ENCODE measurements around the gene NR0B2. TPM values are rescaled to one million over a fixed set of nuclear protein-coding genes. Genes with fewer than 3 reads are reported as not detected.

Gene NR0B2
- total and polyA plus RNA-seq, 10 of the 15 experiments (the other 5 are each of a cell fraction or from before 2014, with no cell fraction given) = not detected

- TF ChIP-seq SRF (IDR thresholded peaks at IDR 0.05; ENCODE audit: low read depth in 2 of 2, low read length in 2 of 2) (no peak), HDGF (IDR thresholded peaks at IDR 0.05) (no peak), PML (IDR thresholded peaks at IDR 0.05; ENCODE audit: low read length) (no peak), NR2C1 (IDR thresholded peaks at IDR 0.05) (no peak), ZBED1 (IDR thresholded peaks at IDR 0.05; ENCODE audit: borderline replicate concordance) (no peak), RELA (IDR thresholded peaks at IDR 0.05; ENCODE audit: borderline replicate concordance, partially characterized antibody) (no peak), IKZF2 (IDR thresholded peaks at IDR 0.05) (no peak), BACH1 (IDR thresholded peaks at IDR 0.05; ENCODE audit: borderline replicate concordance) (no peak), EED (IDR thresholded peaks at IDR 0.05; ENCODE audit: low read depth) (no peak), BRCA1 (IDR thresholded peaks at IDR 0.05; ENCODE audit: low read depth, low read length) (no peak), SIN3A (IDR thresholded peaks at IDR 0.05; ENCODE audit: low read depth, low read length) (no peak), SMAD5 (IDR thresholded peaks at IDR 0.05; ENCODE audit: low read depth) (no peak), CHD2 (IDR thresholded peaks at IDR 0.05; ENCODE audit: borderline replicate concordance, low read depth, low read length) (no peak), FOS (IDR thresholded peaks at IDR 0.05; ENCODE audit: borderline replicate concordance, extremely low read depth, insufficient read length) (no peak)
These were observed 34.0 kb downstream of the NR0B2 start (continued) for GRCh38 chr1:26879793-26880192.

GRCh38 chr1:26877326-26877725, 36.4 kb downstream of the NR0B2 start:
- ATAC-seq (no peak), DNase-seq (ENCODE audit: low read depth, low spot score) (no peak), FAIRE-seq (no peak)
- ChIA-PET SMC1A (ENCODE audit: uncharacterized antibody, unreplicated experiment) (interaction anchor here (0.6 to 3.7 kb wide), 8 partner anchors 10 to 275 kb away, joined by 3 to 22 read pairs (median 8); no protein-coding TSS in a partner anchor), POLR2A (interaction anchor here (1.0 kb wide), 1 partner anchor 57 kb away, joined by 3 read pairs; no protein-coding TSS in a partner anchor), RAD21 (ENCODE audit: unreplicated experiment) (interaction anchor here (0.9 to 2.9 kb wide), 3 partner anchors 10 to 275 kb away, joined by 3 to 13 read pairs (median 3); no protein-coding TSS in a partner anchor), CTCF (interaction anchor here (0.7 to 3.8 kb wide), 11 partner anchors 10 to 266 kb away, joined by 3 to 36 read pairs (median 6); no protein-coding TSS in a partner anchor)
- BruUV-seq (replicated peaks) = TSS peak; percentile 55
- no peaks in the 10 kb centered on the region for H4K20me1 ChIP-seq (ENCODE audit: control insufficient read depth, insufficient read depth)
- H3K4me2 ChIP-seq (ENCODE audit: control insufficient read depth, insufficient read depth) = no peak overlapping the region
- intact Hi-C loops (cut with micrococcal nuclease; ENCODE audit: unreplicated experiment) = loop anchor here (5.0 kb wide), 1 partner anchor 85 kb away; no protein-coding TSS in a partner anchor
- H2AFZ ChIP-seq (ENCODE audit: control insufficient read depth, low read depth, low read length) = no peak overlapping the region
- H3K79me2 ChIP-seq (ENCODE audit: control insufficient read depth, insufficient read depth, low read length) = no peaks in the 10 kb centered on the region
- in situ Hi-C loops (cut with MboI) = loop anchor here (5.0 kb wide), 2 partner anchors 65 to 270 kb away; no protein-coding TSS in a partner anchor
- H3K27me3 ChIP-seq (replicated peaks in 1 of 2; ENCODE audit: control insufficient read depth in 2 of 2, insufficient read depth in 2 of 2, low read length in 1 of 2) = no peaks in the 10 kb centered on the region
- H3K9me3 ChIP-seq (replicated peaks; ENCODE audit: control insufficient read depth, insufficient read depth, low read length) = no peaks in the 10 kb centered on the region
- H3K27ac ChIP-seq (ENCODE audit: control insufficient read depth, insufficient read depth) = no peak overlapping the region
- H3K4me1 ChIP-seq (ENCODE audit: control insufficient read depth, insufficient read depth, low read length) = no peaks in the 10 kb centered on the region
- H3K9ac ChIP-seq (ENCODE audit: control insufficient read depth, insufficient read depth, low read length) = no peak overlapping the region
- peaks cover 11 to 31% of the 10 kb centered on the region in 2 experiments for H3K36me3 ChIP-seq (ENCODE audit: control insufficient read depth in 2 of 2, insufficient read depth in 2 of 2, low read length in 1 of 2)
- no peak overlapping the region for H3K4me3 ChIP-seq
- 48% methylated on average over 2 of the region's 2 CpGs for WGBS (ENCODE audit: insufficient coverage, insufficient replicate concordance, low lambda C conversion rate, missing lambda C conversion rate)
- no peak for TF ChIP-seq BCLAF1 (IDR thresholded peaks at IDR 0.05)
- TF ChIP-seq CBX5 (IDR thresholded peaks at IDR 0.05; ENCODE audit: low read depth) = no peak
- TF ChIP-seq RELB (IDR thresholded peaks at IDR 0.05; ENCODE audit: low read depth) = no peak
- TF ChIP-seq SUPT20H (IDR thresholded peaks at IDR 0.05; ENCODE audit: borderline replicate concordance, control insufficient read depth, low read depth, low read length) = no peak
- TF ChIP-seq SMARCA5 (IDR thresholded peaks at IDR 0.05) = no peak
- TF ChIP-seq WRNIP1 (IDR thresholded peaks at IDR 0.05; ENCODE audit: borderline replicate concordance, low read depth, low read length) = no peak
- no peak for TF ChIP-seq CEBPB (IDR thresholded peaks at IDR 0.05; ENCODE audit: borderline replicate concordance in 1 of 2, low read depth in 2 of 2, low read length in 2 of 2)
- no peak for TF ChIP-seq NR2C1 (IDR thresholded peaks at IDR 0.05)
